BE2C (cell line): ENCODE results near the gene MDM2.

Experiments used
- DNase-seq: peaks from one replicate; pipeline ENCODE4 v3.0.0-alpha.2; 2020
- H3K27me3 ChIP-seq: fragments of 250-450 bp; sonication (Bioruptor Pico); 2 replicates; pipeline ENCODE4 v1.5.1; 2020; ENCODE audit warnings: mild to moderate bottlenecking
- H3K36me3 ChIP-seq: fragments of 250-450 bp; sonication (Bioruptor Pico); 2 replicates; pipeline ENCODE4 v1.5.1; 2020; ENCODE audit warnings: mild to moderate bottlenecking
- H3K4me1 ChIP-seq: fragments of 250-450 bp; sonication (Bioruptor Pico); 2 replicates; pipeline ENCODE4 v1.5.1; 2020
- H3K4me3 ChIP-seq: 2 replicates; pipeline ENCODE4 v1.5.1; 2011; ENCODE audit warnings: low read depth, low read length
- H3K9me3 ChIP-seq: fragments of 250-450 bp; sonication (Bioruptor Pico); 2 replicates; pipeline ENCODE4 v1.5.1; 2020
- CTCF ChIP-seq: IDR thresholded peaks from 2 replicates; pipeline ENCODE4 v1.5.1; 2012; ENCODE audit warnings: mild to moderate bottlenecking, low read depth, low read length

Gene MDM2

GRCh38 chr12:68871396-68871795 lies 63.4 kb downstream of the MDM2 start:
- no peak for TF ChIP-seq CTCF
- H3K9me3 ChIP-seq: no peaks in the 10 kb centered on the region
- no peaks in the 10 kb centered on the region for H3K36me3 ChIP-seq
- no peak overlapping the region for H3K4me3 ChIP-seq
- no peak for DNase-seq
- H3K27me3 ChIP-seq: peaks cover 5% of the 10 kb centered on the region
- no peaks in the 10 kb centered on the region for H3K4me1 ChIP-seq

GRCh38 chr12:68871921-68872320 lies 63.9 kb downstream of the MDM2 start:
- no peak overlapping the region for H3K4me3 ChIP-seq
- H3K27me3 ChIP-seq: peaks cover 9% of the 10 kb centered on the region
- no peaks in the 10 kb centered on the region for H3K9me3 ChIP-seq
- TF ChIP-seq CTCF: no peak
- no peaks in the 10 kb centered on the region for H3K4me1 ChIP-seq
- no peak for DNase-seq
- no peaks in the 10 kb centered on the region for H3K36me3 ChIP-seq

GRCh38 chr12:68873316-68873715 lies 65.3 kb downstream of the MDM2 start:
- Histone ChIP-seq H3K27me3 (peaks cover 13% of the 10 kb centered on the region), H3K9me3 (no peaks in the 10 kb centered on the region), H3K4me1 (no peaks in the 10 kb centered on the region), H3K36me3 (no peaks in the 10 kb centered on the region), H3K4me3 (no peak overlapping the region)
- no peak for TF ChIP-seq CTCF
- no peak for DNase-seq

GRCh38 chr12:68876461-68876860 lies 68.5 kb downstream of the MDM2 start:
- Histone ChIP-seq H3K27me3 (peaks cover 9% of the 10 kb centered on the region), H3K9me3 (no peaks in the 10 kb centered on the region), H3K36me3 (no peaks in the 10 kb centered on the region), H3K4me3 (no peak overlapping the region), H3K4me1 (no peaks in the 10 kb centered on the region)
- DNase-seq: no peak
- no peak for TF ChIP-seq CTCF

GRCh38 chr12:68877583-68877982 lies 69.6 kb downstream of the MDM2 start:
- Histone ChIP-seq H3K27me3 (peaks cover 9% of the 10 kb centered on the region), H3K36me3 (no peaks in the 10 kb centered on the region), H3K9me3 (no peaks in the 10 kb centered on the region), H3K4me3 (no peak overlapping the region), H3K4me1 (no peaks in the 10 kb centered on the region)
- DNase-seq: no peak
- TF ChIP-seq CTCF: no peak

- Histone ChIP-seq H3K4me3 (no peak overlapping the region), H3K27me3 (peaks cover 9% of the 10 kb centered on the region), H3K4me1 (no peaks in the 10 kb centered on the region), H3K36me3 (no peaks in the 10 kb centered on the region), H3K9me3 (no peaks in the 10 kb centered on the region)
- TF ChIP-seq CTCF: no peak
- no peak for DNase-seq
Measured at GRCh38 chr12:68878283-68878682, 70.3 kb downstream of the MDM2 start.
